GM04503 (cell line): ENCODE results near the gene RBM12.
A peak's percentile ranks its signal among the peaks of the same experiment; 100 is the strongest.
"Not testable (repeated sequence)": the region's sequence is repeated elsewhere in the genome, so short reads cannot be mapped to it uniquely, and the experiment has no call there.

Experiments used
- DNase-seq: peaks from one replicate; pipeline ENCODE4 v3.0.0-alpha.2; 2012; ENCODE audit warnings: low read depth

The RBM12 gene

DNA sequence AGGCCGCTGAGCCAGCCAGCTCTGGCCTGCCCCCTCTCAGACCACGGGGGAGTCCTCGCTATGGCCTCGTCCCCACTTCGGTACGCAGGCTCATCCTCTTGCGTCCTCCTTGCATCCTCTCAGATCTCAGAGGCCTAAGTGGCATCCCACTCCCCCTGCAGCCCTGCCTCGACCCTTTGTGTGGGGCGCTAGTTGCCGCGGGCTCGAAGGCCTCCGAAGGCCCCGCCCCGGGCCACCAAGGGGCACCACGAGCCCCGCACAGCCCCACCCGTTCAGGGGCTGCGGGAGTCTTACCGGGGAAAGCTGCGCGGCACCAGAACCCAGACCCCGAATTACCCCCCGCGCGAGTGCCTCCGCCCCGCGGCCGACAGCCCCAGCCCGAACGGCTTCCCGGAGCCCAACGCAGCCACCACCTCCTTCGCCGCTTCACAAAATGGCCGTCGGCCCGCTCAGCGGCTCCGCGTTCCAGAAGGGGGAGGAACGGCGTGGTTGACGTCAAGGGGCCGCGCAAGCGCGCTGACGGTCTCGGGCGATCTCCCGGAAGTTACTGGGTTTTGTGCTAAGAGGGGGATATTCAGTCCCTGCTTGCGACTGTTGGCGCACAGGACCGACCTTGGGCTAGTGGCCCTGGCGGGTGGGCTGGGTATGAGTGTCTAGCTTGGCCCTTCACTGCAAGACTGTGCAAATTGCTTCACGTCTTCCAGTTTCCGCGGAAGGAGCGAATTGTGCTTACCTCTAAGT lies at the start of gene RBM12, which contains the start of gene CPNE1:
Gene RBM12, minus strand, starts transcription at position 435 of the 741 bp plus-strand sequence. CDS start 9,578 bp downstream, outside the sequence.
Gene CPNE1, minus strand, starts transcription at position 435 of the 741 bp plus-strand sequence. CDS start 31,977 bp downstream, outside the sequence.
- DNase-seq, result peak; percentile 61

- no peak for DNase-seq
Measured at GRCh38 chr20:35714127-35714526, 49.4 kb upstream of the RBM12 start.

DNA sequence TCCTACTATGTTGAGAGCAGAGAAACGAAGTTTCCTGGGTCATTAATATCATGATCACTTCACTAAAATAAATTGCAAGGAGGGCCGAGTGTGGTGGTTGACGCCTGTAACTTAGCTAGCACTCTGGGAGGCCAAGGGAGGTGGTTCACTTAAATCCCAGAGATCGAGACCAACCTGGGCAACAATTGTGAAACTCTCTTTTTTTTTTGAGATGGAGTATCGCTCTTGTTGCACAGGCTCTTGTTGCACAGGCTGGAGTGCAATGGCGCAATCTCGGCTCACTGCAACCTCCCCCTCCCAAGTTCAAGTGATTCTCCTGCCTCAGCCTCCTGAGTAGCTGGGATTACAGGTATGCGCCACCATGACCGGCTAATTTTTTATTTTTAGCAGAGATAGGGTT lies 48.4 kb upstream of the RBM12 start:
- not testable (repeated sequence) for DNase-seq

DNA sequence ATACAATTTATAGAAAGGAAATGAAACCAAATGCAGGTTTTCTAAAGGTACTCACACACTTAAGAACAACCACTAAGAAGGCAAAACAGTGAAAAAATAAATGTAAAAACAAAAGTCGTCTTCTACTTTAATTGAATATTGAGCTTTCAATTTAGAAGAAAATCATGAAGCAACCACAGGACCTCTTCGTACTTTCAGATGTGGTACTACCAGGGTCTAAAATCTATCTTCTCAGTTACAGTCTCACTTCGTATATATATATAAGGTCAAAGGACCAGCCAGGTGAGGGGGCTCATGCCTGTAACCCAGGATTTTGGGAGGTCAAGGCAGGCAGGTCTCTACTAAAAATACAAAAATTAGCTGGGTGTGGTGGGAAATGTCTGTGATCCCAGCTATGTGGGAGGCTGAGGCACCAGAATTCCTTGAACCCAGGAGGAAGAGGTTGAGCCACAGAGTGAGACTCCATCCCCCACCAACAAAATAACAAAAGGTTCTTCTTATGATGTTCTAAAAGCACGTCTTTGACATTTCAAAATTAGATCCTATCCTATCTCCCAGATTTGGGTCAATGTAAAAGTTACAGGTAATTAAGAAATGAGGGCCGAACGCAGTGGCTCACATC lies 47.0 kb upstream of the RBM12 start:
- no peak for DNase-seq

GRCh38 chr20:35710884-35711587 lies 46.3 kb upstream of the RBM12 start:
- no peak for DNase-seq

- DNase-seq, result no peak
Measured at GRCh38 chr20:35710039-35710438, 45.3 kb upstream of the RBM12 start.

DNA sequence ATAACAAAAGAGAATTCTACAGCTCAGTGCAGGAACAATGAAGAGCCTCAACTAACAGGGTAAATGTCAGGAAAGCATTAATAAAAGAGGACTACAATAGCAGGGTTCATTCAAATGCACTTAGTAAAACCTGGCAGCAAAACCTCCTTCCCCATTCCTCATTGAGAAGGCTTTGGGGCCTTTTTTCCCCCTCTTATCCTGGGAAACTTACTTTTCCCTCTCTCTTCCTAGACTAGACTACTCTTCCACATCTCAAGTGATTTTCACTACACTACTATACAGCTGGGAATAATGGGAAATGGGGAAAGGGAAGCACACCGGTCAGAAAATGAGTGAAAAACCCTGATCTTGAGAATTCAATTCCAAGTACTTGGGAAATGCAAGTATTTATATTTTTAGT lies 44.6 kb upstream of the RBM12 start:
- DNase-seq, result no peak

DNA sequence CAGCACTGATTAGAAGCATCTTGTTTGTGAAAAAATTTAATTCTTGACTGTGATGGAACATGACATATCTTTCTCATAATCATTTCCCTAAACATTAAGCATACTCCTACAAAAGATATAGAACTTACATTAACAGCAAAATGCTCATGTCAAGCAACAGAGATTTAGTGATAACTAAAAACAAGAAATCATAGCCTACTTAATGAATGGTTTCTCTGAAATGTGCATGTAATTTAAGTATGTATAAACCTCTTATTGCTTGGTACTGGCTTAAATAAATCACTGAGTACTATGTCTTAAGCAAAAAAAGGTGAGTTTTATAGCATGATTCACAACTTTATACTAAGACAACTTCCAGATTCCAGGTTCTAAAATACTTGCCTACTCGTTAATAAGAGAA lies 43.8 kb upstream of the RBM12 start:
- DNase-seq, result no peak

GRCh38 chr20:35706591-35707529 lies 42.2 kb upstream of the RBM12 start:
- DNase-seq, result not testable (repeated sequence)

GRCh38 chr20:35705894-35706293 lies 41.2 kb upstream of the RBM12 start:
- not testable (repeated sequence) for DNase-seq

GRCh38 chr20:35704514-35705261 lies 40.0 kb upstream of the RBM12 start:
- no peak for DNase-seq

GRCh38 chr20:35702824-35703695 lies 38.4 kb upstream of the RBM12 start:
- no peak for DNase-seq

DNA sequence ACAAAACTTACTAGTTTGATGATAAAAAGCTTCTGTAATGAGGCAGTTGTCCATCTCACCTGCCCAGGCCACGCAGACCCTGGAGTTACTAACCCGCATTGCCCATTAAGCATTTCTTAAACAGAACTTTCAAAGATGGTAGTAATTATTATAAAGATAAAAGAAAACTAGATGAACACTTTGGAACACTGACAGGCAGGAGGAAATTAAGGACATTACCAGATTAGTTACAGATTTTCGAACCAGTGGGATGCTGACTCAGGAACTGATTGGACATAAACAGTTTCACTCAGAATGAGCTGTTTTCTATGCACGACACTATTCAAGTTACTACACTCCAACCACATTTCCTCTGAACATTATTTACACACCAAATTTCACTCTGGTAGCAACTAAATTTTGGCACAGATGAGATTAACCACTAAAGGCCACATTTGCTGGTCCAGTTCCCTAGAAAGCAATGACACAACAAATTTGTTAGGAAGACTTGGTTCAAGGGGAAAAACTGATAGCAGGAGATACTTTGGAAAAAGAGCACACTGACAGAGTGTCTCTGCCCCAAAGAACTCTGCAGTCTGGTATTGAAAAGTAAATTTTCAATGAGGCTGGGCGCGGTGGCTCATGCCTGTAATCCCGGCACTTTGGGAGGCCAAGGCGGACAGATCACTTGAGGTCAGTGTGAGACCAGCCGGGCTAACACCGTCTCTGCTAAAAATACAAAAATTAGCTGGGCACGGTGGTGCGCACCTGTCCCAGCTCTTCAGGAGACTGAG lies 37.5 kb upstream of the RBM12 start:
- DNase-seq, result peak; percentile 77

- DNase-seq, result no peak
Measured at GRCh38 chr20:35700625-35701148, 36.0 kb upstream of the RBM12 start.

DNA sequence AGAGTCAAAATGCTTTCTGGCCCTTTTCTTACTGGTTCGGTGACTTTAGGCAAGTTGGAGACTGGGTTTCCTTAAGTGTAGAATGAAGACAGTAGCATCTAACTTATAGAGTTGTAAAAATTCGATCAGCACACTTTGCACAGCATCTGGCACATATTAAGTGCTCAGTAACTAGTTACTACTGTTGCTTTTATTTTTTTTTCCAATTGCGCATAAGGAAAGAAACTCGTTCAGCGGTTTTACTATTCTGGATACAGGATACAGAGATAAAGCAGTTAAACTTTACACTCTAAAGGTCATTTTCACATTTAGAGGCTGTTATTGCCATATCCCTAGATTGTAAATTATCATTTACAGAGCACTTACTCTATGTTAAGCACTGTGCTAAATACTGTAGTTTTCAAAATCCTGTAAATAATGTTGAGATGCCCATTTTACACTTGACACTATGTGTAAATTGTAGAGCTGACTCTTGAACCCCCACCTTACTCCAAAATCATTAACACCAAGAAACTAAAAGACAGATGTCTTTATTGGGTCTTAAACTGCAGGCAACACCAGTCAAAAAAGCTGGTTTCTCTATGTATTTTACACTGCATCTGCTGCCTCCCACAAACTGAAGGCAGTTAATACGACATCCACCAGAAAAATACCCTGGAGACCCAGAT lies 35.4 kb upstream of the RBM12 start:
- DNase-seq, result no peak

GRCh38 chr20:35699127-35699956 lies 34.6 kb upstream of the RBM12 start, which contains the start of the genes NFS1 and ROMO1:
Gene NFS1 (minus strand): TSS chr20:35699352. CDS start chr20:35699288, 64 bp downstream.
Gene ROMO1 (plus strand): TSS chr20:35699405. CDS start chr20:35699633, 228 bp downstream.
- DNase-seq, result no peak
